Activated gamma-delta T cell (primary cell): ENCODE results near the gene PLXNA4.

Source experiments
- DNase-seq: peaks from one replicate; lab custom pipeline; 2025; lab: John Stamatoyannopoulos, UW

Gene PLXNA4

GRCh38 chr7:132141109-132141508, 435.2 kb downstream of the PLXNA4 start:
- no peak for DNase-seq

- DNase-seq, result no peak
Measured at GRCh38 chr7:132140341-132140740, 435.9 kb downstream of the PLXNA4 start.

GRCh38 chr7:132138817-132139216, 437.5 kb downstream of the PLXNA4 start:
- DNase-seq, result no peak

- no peak for DNase-seq
Measured at GRCh38 chr7:132137681-132138080, 438.6 kb downstream of the PLXNA4 start.

DNA sequence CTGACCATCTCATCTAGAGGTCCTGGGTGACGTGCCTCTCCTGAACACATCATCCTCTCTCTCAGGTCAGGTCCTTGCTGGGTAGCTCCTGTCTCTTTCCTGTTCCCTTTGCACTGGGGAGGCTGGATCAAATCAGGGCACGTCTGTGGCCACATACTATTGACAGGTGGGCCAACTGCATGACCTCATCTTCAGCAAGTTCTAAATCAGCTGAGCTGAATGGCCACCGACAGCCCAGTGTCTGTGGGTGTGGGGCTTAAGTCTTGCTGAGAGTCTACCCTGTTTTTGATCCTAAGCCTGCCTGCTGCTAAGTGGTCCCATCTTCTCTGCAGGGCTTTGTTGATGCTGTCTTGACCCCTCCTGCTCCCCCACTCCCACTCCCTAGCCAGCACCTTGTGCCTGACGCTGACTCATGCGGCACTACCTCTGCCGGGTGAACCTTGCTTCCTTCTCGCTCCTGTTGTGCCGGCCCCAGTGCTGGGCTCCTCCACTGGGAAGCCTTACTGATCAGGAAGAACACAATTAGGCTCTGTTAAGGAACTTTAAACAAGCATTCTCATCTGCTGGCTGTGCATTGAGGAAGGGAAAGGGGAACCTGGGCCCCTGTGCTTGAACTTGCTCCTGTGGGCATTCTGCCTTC, 440.4 kb downstream of the PLXNA4 start:
- no peak for DNase-seq

DNA sequence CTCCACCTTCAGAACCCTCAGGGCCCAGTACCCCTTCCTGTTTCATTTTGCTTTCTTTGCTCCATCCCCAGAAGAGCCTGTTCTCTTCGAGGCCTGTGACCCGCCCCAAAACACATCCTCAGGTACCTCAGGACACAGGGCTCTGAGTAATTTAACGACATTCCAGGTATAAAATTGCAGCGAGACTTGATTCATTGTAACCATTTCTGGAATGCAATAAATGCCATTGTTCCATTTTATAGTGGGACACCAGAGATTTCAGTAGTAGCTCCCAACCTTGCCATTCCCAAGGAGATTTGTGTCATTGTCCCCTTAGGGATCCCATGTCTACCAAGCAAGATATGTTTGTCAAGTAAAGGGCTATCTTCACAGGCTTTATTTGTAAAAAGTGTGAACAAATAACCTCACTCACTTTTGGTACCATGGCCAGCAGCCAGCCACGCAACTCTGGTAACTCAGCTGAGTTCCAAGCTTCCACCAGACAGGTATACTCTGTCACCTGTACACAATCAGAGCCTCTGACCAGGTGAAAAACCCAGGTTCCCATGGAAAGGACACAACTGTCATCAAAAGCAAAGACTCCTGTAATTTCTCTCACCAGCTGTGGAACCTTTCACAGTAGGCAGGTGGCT, 441.3 kb downstream of the PLXNA4 start:
- no peak for DNase-seq

DNA sequence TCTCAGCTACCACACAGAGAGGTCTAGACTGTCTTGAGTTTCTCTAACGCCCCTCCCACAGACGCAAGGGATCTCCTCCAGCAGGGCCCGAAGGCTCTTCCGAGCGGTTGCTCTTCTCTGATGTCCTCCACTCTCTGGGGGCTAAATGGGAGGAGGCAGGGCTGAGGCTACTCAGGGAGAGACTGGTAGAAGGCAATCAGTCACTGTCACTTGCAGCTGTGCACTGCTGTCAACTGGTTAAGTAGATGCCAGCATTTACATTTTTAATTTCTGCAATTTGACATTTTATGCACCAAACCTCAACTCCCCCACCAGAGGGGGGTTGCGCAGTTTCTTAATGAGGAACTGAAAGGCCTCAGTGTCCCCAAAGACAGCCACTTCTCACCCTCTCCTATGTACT, 442.8 kb downstream of the PLXNA4 start:
- no peak for DNase-seq

- no peak for DNase-seq
Measured at GRCh38 chr7:132131196-132131595, 445.1 kb downstream of the PLXNA4 start.

DNA sequence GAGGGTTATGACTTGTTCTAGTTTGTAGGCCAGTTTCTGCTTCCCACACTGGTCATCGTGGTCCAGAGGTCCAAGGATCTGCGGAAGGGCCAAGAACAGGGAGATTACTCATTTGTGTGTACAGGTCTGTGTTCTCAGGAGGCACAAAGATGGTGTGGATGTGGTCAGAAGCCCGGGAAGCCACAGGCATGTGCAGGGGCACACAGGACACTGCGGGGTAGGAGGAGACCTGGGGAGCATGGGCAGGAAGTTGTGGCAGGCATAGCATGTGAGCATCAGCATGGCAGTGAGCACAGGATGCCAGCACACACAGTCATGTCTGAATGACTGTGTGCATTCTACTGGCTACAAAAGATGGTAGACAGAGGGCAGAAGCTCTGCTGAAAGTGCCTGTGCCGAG, 445.8 kb downstream of the PLXNA4 start:
- DNase-seq, result no peak

DNA sequence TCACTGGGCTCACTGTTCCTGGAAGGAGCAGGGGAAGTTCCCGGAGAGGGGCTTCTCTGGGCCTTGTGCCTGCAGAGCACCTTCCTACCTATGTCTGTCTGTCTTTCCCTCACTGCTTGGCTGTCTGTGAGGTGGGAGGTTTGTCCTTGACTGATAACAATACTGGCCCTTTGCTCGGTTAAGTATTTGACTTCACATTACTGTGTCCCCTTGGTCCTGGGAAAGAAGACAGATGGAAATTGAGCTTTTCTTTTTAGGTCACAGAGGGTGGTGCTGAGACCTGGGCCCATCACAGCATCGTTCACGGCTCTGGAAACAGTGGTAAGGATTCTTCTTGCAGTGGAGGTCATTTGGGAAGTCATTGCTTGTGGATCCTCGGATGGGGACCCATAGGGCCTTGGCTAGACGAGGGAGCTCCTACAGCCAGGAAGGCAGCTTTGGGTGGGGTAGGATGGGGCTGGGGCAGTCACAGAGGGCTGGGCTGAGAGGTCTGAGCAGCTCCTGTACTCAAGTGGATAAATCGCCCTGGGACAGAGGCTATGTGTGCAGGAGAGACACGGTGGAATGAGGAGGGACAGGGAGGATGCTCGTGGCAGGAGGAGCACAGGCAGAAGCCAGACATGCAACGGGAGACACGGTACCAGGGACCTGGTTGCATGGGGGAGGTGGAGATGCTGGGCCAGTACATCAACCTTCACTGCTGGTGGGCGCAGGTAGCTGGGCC, 450.2 kb downstream of the PLXNA4 start:
- no peak for DNase-seq

GRCh38 chr7:132125096-132125495, 451.2 kb downstream of the PLXNA4 start:
- DNase-seq, result no peak

- DNase-seq, result no peak
Measured at GRCh38 chr7:132124575-132124974, 451.7 kb downstream of the PLXNA4 start.

DNA sequence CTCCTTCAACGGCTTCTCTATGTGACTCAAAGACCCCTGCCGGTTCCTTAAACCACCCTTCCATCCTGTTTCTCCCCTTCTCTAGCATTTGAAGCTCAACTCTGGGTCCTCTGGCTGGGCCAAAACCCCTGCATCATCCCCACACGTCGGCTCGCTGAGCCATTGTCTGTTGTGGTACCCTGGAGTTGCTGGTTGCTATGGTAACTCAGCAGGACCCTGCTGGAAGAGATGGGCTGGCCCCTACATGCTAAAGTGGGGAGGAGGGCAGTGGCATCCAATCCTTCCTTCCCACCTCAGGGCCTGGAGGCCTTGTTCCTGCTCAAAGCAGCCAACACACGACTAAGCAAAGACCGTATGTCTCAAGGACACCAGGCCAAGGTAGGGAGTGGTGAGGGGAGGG, 452.5 kb downstream of the PLXNA4 start:
- no peak for DNase-seq

- no peak for DNase-seq
Measured at GRCh38 chr7:132122901-132123300, 453.4 kb downstream of the PLXNA4 start.

GRCh38 chr7:132121987-132122386, 454.3 kb downstream of the PLXNA4 start:
- no peak for DNase-seq

GRCh38 chr7:132118641-132119040, 457.6 kb downstream of the PLXNA4 start:
- no peak for DNase-seq

GRCh38 chr7:132117636-132118035, 458.6 kb downstream of the PLXNA4 start:
- no peak for DNase-seq

GRCh38 chr7:132117181-132117580, 459.1 kb downstream of the PLXNA4 start:
- DNase-seq, result no peak

- no peak for DNase-seq
Measured at GRCh38 chr7:132116369-132116768, 459.9 kb downstream of the PLXNA4 start.

GRCh38 chr7:132115758-132116157, 460.5 kb downstream of the PLXNA4 start:
- no peak for DNase-seq

DNA sequence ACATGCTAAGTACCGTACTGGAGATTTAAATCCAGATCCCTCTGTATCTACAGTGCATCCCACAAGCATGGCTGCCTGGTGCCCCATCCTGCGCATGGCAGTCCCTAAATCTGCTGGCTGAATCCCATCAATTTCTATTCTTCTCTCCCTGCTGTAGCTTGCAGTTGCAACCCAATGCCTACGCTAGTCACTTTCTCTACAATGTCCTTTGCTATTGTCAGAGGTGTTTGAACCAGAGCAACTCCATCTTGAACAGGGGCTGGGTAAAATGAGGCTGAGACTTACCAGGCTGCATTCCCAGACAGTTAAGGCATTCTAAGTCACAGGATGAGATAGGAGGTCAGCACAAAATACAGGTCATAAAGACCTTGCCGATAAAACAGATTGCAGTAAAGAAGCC, 461.2 kb downstream of the PLXNA4 start:
- DNase-seq, result no peak

- DNase-seq, result no peak
Measured at GRCh38 chr7:132114411-132114810, 461.9 kb downstream of the PLXNA4 start.
